HT-29 (cell line): ENCODE results near the gene CMSS1. TPM values are rescaled to one million over a fixed set of nuclear protein-coding genes. Genes with fewer than 3 reads are reported as not detected.

Source experiments
- DNase-seq: peaks from one replicate; pipeline ENCODE4 v3.0.0-alpha.2; 2015; ENCODE audit warnings: low spot score
- total RNA-seq: library from RNA; depleted of rRNA; stranded (reverse); fragments of >200 nt; shearing (Covaris generic); gene quantifications from 2 replicates; pipeline ENCODE4 v1.2.3, GENCODE V29; 2014

Gene CMSS1
- total RNA-seq, 1 experiment from 2014 or later = 18.3 TPM

DNA sequence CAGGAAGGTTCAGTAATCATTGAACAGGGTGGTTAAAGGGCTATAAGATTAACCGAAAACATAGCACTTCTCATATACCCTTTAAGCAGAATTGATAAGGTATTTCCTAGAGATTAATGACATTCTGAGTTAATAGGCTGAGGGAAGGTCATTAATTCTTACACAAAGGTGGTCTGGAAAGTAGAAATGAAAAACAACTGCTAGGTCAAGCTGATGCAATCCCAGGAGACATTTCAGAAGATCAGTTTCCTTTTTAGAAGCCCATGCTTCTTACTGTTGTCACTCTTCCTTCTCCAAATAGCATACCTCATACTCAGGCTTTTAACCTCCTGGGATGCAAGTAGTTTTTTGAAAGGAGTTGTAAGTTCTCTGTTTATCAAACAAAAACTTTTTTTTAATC, 287.8 kb downstream of the CMSS1 start:
- DNase-seq = no peak

DNA sequence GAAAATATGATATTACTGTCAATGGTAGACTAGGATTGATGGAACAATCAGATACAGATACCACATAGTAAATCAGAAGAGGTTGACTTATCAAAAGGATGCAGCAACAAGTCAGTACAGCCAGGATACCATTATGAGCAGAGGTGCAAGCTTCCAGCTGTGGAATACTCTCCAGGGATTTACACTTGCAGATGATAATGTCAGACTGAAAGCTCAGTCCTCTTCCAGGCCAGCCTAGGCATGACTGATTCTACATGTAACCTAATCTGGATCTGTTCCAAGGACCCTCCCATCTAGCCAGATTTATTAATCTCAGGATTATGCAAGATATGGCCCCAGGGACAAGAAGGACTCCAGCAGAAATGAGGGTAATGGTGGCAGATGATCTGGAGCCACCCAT, 288.4 kb downstream of the CMSS1 start:
- DNase-seq = no peak

DNA sequence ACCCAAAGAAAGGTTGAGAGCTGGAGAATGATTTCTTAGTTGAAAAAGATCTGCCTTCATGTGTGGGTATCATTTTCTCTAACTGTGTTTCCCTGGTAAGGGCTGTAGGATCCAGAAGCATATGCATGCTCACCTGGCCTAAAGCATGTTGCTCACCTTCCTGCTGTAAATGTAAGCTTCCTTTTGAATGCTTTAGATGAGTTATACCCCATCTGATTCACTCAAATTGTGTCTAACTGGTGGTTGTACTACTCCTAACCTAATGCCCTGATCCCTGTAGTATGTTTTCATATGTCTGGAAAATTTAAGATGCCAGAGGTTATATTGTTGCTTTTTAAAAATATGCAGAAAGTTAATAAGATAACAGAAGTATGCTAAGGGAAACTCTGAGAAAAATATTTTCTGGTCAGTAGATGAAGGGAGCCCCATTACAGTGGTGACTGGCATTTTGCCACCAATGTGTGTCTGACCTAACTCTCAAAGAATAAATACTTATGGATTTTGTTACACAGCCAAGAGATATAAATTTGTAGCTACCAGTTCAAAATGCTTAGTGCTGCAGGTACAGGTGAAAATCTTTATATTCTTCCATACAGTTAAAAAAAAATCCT, 289.0 kb downstream of the CMSS1 start:
- no peak for DNase-seq

DNA sequence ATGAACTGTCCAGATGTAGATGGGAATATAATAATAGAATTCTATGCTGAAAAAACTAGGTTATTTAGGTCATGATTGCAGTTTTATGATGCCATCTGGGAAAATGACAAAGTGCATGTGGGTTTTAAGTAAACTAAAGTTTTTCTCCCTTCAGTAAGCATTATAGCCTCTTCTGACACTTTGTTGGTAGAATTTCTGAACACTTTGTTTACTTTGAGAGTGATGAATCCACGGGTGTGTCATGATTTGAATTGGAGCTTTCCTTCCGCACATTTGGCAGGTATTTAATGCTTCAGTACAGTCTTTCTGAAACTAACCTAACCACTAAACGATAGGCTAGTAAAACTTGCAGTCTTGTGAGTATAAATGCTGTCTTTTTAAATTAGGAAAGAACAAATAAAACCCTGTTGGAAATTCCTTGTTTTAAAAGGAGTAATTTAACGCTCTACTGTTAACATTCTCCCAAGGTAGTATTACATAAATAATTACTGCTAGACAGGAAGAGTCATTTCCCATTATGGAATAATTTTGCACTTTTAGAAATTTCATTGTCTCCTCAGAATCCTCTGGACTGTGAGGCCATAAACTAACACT, 289.7 kb downstream of the CMSS1 start:
- no peak for DNase-seq

DNA sequence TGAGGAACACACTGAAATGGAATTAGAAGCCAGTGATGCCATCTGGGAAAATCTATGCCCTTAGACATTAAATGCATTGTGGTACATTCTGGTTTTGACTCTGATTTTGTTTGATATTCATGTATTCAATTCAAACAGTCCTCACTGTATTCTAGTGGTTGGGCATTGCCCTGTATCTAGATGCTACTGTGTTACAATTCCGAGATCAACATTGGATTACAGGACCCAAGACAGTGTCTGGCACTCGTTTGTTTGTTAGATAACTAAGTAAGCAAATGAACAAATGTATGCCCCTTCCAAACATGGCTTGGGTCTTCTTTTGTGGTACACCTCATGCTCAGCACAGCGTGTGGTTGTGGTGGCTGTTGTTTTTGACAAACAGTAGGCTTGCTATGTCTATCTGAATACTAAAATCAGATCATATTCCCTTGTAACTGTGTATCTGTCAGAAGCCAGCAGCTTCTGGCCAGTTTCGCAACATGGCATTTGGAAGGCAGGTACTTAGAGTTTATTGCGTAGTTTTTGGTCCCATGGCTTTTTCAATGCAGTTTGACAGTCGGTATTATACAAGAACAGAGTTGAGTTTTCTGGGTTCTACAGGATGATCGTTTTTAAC, 290.9 kb downstream of the CMSS1 start:
- no peak for DNase-seq

DNA sequence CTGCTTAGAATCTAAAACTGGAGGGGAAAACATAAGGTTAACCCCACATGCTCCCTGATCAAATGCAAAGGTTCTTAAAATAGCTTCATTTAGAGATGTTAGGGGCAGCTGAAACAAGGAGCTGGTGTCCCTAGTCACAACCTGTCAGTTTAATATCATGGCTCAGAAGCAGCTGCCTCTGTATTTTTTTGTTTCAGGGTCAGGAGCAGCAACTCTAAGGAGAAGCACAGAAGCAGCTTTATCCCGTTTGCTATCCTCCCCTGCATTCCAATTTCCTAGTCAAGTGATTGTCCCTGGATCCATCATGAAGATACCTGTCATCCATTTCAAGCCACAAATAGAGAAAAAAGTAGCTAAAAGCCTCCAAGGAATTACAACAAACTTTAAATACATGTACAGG, 292.5 kb downstream of the CMSS1 start:
- no peak for DNase-seq

DNA sequence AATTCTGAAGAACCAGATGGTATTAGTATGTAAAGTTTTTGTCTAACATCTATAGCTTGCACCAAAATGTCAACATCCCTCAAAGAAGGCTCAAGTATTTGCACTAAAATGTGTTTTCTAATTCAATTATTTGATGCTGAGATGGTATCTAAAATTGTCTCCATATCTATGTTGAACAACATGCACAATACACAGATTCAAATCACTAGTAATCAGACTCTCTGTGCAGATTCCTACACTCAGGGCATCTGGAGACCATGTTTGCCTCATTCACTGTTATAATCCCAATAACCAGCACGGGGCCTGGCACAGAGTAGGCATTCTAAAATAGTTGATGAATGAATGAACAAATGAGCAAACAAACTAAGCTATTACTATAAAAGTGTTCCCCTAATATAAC, 294.1 kb downstream of the CMSS1 start:
- DNase-seq = no peak

DNA sequence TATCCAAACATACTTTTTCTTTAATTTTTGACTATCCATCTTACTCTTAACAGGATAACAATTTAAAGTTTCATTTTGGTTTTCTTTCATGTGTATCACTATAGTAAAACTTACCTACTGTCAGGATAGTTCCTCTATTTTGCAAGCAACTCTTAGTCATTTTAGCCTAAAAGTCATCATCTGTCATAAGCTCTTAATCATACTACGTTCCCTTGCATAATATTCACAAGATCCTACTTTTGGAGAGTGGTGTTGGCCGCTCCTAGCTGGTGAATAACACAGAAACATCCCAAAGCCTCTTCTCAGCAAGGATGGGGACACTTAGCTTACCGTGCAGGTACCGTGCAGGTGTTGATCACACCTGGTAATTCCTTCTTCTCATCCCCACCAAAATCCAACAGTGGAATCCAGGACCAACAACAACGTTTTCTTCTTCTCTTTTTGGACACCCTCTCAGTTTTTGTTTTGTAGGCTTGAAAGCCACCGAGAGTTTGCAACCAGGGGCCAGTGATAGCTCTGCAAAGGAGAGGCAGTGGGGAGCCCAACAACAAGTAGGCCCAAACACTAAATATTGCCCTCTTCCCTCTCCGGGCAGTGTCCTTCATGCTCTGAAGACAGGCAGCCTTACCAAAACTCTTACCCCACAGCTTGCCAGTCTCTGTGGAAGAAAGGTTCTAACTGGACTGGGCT, 296.2 kb downstream of the CMSS1 start:
- DNase-seq = no peak

DNA sequence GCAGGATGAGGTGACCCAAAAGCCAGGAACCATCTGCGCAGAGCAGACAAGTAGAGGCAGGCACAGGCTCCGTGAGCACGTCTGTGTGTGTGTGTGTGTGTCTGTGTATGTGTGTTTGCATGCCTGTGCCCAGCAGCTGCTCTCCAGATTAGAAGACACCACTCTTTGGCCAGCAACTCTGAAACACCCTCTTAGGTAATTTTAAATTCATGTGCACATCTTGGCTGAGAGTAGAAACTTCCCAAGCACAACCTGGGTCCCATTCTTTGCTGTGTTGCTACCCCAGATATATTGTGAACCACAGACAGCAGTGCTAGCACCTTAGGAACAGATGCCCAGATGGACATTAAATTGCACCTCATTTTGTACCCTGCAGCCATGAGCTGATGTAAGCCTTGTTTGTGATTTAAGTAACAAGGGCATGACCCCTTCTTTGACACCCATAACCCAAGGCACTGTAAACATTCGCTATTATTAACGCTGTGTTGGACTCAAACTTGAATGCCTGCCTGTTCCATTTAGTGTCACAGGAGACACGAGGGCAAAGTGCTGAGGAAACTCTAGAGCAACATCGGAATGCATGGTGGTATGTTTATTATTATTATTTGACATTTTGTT, 296.9 kb downstream of the CMSS1 start, which contains the start of gene FILIP1L:
Gene FILIP1L, minus strand, starts transcription at position 89 of the 618 bp plus-strand sequence.
- no peak for DNase-seq

DNA sequence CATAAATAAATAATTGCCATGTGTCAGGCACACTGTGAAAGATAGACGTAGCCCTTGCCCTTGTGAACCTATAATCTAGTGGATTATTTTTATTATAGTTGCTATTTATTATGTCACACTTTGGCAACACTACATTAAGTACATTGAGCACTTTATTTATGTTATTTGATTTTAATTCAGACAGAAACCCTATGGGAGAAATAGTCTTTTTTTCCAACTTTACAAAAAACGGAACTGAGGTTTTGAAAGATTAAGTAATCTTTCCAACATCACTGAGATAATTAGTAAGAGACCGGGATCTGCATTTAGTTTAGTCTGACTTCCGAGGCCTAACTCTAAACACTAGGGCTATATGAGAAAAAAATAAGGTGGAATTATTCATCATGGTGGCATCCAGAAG, 299.4 kb downstream of the CMSS1 start:
- DNase-seq = no peak

DNA sequence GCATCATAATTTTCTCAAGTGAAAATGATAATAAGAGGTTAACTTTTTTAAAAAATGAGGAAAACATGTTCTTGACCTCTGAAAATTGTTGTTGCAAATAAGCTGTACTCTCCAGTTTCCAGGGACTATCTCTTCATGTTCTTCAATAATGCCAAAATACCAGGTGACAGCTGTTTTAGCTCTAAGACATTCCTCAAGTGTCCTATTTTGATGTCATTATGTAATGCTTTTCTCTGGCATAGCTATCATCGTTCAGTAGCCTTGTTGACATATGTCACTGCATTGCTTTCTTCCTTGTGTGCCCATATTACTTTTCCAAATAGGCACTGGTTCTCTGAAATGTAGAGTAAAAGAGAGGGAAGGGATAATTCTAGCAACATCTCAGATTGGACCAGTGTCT, 302.4 kb downstream of the CMSS1 start:
- DNase-seq = no peak

DNA sequence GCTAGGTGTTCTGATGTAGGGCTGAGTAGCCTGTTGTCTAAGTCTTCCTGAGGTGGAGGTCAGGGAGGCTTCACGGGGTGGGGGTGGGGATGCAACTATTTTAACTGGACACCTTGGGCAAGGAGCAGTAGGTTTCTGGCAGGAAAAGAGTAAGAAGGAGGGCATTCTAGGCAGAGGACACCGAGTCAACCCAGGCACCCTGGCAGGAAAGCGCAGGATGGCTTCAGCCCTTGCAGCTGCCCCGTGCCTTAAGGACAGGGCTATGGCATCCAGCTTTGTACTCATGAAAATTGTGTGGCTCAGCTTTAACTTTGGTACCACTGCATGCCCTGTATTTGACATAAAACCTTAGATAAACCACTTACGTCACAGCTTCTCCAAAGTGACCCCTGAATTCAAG, 303.0 kb downstream of the CMSS1 start:
- no peak for DNase-seq

DNA sequence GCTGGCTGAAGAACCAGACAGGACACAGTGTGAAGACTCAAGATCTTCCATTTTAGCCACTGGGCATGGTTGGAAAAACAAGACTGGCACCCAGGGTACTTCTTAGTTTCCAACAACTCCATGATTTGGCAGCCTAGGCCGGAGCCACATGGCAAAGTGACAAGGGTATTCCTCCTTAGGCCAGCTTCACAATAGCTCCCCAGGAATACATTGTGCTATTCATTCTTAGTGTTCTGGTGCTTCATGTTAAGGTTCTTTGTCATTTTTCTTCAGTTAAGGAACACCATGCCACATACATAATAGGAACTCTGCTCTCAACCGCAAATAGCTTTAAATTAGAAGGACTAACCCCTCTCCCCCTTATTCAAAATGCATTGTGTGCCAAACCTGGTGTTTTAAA, 304.7 kb downstream of the CMSS1 start:
- no peak for DNase-seq

DNA sequence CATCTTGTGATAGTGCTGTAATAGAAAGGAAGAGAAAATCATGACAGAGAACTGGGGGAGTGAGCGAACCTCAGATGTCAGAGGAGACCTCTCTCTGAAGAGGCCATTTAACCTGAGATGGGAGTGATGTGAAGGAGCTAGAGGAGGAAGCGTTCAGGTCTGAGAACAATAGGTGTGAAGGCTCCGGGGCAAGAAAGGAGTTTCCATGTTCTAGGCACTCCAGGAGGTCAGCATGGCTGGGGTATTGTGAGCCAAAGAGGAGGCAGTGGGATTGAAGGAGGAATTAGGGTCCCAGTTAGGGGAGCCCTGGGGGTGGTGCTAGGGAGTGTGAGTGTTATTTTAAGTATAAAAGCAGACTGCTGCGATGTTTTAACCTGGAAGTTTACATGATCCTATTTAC, 305.4 kb downstream of the CMSS1 start:
- no peak for DNase-seq

DNA sequence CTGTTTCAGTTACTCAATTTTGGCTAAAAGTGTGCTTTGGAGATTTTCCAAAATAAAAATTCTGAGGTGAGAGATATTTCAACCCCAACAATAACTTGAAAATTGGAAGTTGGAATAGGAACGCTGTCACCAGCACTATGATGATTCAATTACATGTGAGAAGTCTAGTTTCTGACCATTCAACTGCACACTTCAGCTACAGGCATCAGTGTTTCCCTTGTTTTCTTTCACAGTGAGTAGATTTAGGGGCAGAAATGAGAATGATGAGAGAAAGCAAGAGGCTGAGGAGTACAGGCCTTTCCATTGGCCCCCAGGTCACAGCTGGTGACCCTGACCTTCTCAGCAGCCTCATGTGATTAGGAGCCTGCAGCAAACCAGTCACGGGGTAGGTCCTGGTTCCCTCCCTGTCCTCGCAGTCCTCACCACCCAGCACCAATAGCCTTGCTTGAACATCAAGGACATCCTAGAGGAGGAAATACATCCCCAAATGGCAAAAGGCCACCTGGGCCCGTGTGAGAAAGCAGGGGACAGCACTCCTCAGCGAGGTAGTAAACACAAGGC, 306.6 kb downstream of the CMSS1 start:
- DNase-seq = no peak

DNA sequence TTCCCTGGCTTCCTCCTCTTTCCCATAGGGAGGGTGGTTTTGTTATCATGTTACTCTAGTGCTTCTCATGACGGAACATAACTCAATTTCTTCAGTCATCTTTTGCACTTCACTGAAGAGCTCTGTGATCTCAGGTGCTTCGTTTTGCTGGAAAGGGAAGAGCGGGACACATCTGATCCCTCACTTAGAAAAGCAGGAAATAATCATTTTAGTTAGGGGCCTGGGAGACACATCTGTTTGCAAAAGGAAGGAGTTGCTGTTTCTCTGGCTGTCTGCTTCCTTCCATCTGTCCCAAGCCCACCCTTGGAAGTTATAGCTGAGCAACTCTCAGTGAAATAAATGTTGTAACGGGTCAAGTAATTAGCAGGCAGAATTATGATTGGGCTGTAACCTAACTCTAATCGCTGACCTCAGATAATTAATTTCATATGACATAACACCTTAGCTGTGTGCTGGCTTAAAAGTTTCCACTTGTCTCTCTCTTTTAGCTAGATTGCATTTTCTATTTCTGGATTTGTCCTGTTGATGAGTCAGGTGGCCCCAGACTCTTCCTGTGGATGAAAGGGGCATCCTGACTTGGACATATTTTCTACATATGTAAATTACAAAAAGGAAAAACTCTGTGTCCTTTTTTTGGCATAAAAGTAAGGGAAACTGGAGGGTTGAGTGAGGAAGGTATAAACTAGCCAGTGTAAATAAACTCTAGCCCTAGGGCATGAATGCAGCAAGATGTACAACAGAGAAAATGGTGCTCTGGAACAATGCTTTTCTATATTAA, 307.7 kb downstream of the CMSS1 start:
- DNase-seq = no peak

DNA sequence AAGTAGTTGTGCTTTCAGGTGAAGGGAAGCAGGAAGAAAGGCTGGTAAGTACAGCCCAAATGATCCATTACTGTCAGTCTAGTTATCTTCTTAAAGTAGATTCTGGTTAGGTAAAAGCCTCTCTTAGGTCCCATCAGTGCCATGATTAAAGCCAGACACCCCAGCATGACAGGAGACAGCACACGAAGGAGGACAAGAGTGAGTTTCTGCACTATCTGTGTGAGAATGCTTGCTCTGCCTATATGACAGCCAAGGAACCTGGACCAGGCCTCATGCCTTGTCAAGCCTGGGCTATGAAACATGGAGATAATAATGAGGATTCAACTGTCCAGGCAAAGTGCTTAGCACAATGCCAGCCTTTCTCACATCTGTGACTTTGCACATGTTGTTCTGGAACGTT, 310.1 kb downstream of the CMSS1 start:
- no peak for DNase-seq

DNA sequence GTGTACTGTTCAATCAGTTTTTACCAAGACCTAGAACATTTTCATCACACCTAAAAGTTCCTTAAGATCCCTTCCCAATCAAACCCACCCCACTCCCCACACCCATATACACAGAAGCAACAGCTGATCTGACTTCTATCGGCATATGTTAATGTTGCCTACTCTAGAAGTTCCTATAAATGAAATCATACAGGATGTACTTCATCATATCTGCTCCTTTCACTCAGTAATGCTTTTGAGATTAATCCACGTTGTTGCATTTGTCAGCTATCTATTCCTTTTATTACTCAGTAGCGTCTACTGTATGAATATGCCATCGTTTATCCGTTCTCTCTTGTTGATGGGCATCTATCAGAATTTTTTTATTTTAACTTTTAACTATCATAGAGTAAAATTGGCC, 310.9 kb downstream of the CMSS1 start:
- no peak for DNase-seq

DNA sequence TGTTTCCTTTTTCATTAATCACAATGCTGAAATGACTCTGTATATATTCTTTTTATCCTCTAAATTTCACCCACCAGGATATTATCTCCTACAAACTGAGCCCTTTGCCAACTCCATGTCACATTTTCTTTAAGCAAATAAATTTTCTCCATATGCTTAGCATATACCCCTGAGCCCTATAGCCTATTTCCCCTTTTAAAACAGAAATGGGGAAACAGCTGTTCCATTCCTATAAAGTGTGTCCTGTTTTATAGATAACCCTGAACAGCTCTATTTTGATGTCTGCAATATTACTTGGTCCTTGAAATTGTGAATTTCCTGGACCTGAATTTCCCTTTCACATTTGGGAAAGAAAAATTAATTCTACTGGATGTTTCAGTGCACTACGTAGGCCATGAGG, 312.3 kb downstream of the CMSS1 start:
- DNase-seq = no peak

DNA sequence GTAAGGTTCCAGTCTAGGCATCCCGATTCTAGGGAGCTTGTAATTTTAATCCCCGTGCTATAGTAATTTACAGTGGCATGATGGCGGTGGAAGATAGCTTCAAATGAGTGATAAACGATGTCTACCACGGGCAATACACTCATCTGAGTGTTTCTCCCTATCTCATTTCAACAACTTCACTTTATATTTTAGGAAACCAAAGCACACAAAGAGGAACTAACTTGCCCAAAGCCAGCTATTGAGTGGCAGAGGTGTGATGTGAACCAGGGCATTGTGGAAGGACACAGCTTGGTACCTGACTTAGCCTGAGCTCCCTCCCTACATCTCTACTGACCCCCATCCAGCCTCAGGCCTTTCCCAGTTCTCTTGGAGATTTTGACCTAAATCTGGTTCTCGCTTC, 313.6 kb downstream of the CMSS1 start:
- no peak for DNase-seq

DNA sequence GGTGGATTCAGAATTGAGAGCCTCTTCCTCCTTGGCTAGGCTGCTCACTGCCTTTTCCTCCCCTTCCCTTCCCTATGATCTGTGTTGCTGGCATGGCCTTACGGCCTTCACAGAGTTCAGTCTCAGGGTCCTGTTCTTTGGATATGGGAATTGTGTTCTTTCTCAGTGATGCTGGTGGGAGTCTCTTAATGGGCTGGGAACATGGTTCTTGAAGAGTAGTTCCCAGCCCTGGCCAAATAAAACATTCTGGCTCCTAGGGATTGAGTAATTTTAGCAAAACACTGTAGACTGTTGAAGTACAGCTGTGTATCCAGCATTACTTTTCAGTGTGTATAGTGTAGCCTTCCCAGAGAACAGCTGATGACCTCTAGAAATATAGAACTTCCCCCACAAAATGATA, 319.3 kb downstream of the CMSS1 start:
- DNase-seq = no peak
